Measurements from ENCODE around the gene CSMD2.

CSMD2 gene

DNA sequence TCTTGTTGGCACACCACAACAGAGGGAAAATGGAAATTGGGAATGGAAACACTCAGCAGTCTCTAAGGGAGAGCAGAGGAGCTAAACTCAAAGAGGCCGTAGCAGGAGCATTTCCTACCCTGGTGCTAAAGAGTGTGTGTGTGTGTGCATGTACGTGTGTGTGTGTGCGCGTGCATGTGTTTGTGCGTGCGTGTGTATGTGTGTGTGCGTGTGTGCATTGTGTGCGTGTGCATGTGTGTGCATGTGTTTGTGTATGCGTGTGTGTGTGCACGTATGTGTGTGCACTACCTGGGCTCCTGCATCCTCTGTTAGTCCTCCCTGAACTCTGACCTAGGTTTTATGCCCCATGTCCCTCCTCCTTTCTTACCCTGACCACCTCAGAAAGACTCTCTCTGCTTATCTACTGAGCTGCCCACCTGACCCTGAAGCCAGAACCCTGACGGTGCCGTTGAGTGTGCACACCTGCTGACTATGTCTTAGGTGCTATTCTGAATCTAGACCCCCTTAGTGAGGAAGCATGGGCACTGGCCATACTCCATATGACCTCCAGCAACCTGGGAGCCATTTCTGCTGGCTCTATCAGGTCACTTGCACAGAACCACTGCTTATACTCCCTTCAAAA, 458.3 kb downstream of the CSMD2 start:
- no peak for DNase-seq

DNA sequence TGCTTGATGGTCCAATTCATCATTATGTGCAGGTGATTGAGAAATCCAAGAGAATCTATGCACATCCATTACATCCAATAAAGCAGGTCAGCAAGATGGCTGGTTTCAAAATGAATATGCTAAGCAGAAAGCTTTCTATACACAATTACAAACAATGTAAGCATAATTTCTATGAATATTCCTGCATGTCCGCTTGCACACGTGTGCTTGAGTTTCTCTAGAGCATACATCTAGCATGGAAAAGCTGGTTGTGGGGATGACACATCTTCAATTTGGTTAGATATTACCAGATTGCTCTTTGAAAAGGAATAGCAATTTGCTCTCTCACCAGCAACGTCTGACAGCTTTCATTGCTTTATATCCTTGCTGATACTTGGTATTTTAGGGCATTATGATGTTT, 461.6 kb downstream of the CSMD2 start:
- DNase-seq = no peak

DNA sequence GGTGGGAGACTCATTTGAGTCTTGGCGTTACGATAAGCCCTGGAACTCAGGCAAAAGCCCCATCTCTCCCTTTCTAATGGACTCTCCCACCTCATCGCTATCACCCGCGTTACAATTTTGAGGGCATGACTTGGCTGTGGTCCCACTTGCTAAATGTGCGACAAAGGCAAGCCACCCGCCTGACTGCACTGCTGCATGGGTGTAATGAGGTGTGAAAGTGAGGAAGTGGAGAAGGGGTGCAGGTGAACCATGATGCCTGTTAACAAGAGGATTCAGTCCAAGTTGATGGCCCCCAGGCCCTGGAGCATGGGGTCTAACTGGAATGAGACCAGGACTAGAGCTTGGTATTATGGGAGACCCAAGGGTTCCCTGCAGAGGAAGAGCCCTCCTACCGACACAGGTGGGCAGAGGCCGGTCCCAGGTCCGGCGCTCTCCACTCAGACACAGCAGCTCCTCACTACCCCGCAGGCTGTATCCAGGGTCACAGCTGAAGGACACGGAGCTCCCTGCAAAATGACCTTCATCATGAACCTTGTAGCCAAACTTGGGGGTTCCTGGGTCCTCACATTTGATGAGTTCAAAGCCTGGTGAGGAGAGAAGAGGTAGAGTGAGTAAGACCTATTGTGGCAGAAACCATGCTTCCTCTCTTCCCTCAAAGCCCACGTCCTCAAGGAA, 466.5 kb downstream of the CSMD2 start:
- no peak for DNase-seq

DNA sequence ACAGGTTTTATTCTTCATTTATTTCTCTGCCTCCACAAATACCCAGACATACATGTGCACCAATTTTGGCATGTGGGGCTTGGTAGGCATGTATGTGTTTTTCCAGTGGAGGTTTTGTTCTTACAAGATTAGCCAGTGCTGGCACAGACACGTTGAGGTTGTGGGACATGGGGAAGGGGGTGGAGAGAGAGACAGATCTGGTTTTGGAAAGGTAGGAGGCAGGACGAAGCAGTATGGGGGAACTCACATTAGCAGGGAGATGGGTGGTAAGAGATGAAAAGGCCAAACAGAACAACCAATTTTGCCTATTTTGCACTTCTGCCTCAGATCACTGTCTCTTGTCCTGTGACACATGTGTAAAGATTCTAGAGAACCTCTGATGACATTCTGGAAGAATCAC, 467.2 kb downstream of the CSMD2 start:
- no peak for DNase-seq

DNA sequence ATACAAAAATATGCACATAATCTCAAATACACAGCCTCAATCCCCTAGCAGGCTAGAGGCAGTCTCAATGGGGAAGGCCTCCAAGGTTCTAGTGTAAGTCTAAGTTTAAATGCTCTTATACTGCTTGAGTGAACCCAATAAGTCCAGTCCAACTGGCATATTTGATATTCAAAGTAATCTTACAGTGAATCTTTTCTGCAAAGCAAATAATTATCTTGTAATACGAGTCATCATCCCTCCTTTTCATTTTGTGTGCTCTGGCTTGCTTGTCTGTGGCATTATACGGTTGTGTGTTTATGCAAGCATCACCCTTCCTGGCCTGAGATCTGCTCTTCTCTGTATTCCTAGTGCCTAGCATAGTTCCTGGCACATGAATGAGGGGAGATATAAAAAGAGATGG, 468.1 kb downstream of the CSMD2 start:
- DNase-seq = no peak

DNA sequence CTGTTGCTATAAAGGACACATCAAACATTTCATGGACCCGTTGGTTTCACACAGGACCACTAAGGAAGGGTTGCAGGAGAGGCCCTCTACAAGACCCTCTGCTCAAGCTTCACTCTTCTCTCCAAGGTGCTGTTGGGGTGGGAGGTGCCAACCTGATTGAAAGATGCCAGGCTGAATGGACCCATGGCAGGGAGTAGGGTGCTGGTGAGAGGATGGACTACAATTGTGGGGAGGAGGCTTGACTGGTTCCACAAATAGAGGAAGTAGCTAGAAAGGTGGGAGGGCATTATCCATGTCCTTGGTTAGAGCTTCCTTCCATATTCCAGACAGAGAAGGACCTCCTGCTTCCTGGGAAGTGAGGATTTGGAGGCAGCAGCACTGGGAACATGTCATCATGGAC, 468.7 kb downstream of the CSMD2 start:
- DNase-seq = no peak

DNA sequence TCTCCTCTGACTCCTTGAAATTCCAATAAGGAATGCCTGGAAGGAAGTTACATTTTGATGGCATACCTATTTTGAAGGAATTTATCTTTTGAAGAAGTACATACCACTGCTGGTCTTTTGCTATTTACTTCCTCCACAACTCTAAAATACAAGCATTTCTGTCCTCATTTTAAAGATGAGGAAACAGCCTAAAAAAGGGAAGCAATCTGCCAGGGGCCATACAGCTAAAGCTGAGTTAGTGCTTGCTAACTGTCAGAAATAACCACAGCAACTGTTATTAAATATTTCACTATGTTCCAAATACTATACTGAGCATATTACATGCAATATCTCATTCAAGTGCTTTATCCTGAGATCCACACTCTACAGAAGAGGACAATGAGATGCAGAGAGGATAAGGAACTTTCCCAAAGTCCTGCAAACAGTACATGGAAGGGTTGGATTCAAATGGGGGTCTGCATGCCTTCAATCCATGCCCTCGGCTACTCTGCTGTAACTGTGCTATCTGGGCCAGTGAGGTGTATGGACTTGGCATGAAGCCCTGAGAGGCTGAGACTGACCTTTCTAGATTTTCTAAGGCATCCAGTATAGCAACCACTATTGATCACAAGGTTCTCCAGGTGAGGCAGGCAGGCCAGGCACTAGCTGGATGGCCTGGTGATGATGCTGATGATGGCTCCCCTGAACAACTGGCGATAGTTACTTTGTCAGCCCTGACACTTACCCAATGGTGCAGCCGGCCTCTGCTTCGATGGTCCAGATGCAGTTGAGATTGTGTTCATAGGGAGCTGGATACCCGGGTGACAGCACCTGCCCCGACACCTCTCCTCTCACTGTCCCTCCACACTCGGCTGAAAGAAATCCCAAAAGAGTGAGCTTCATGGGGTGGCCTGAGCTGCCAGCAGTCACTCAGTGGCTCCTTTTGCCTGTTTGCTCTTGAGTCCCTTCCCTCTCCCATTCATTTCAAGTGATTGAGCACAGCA, 472.5 kb downstream of the CSMD2 start:
- DNase-seq = no peak

DNA sequence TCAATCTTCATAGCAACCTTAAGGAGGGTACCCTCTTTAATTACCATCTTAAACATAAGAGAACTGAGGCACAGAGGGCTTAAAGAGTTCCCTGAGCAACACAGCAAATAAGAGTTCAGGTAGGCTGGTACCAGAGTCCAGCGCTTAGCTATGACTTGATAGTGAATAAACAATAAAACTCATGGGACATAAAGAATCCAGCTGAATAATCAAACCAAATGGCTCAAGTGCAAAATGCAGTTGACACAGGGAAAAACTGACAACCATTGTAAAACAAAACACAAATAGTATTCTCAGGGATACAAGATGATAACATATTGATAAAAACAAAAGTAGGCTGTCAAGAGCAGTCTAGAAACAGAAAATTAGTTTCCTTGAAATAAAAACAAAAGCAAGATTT, 478.0 kb downstream of the CSMD2 start:
- no peak for DNase-seq

DNA sequence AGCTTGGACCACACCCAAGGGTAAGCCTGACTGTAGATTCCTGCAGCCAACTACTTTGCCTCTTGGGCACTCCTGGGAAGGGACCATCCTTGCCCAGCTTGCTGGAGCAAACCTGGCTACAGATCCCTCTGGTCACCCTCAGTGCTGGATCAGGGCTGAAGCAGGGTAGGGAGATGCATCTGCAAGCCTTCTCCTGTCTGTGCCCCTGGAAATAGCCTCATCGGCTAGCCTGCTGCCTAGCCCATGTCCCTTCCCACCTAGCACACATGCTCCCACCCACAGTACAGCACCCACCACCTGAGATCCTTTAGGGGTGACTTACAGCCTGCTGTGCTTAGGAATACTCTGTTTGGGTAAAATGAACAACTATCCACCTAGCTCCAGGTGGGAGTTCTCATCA, 478.5 kb downstream of the CSMD2 start:
- no peak for DNase-seq

DNA sequence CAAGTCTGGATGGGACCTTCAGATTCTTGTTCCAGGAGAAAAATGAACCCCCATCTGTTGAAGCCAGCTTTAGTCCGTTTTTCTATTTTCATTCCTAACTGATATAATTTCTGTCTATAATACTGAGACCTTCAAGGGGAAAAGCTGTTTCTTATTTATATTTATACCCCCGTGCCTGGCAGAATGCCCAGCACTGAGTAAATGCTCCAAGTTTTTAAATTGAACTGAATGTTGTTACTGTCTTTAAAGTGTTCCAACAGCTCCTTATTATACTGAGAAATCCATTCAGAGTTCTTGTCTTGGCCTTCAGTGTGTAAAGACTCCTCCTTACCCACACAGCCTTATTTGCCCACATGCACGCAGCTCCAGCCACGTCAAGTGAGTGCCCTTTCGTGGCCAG, 479.8 kb downstream of the CSMD2 start:
- DNase-seq = no peak

DNA sequence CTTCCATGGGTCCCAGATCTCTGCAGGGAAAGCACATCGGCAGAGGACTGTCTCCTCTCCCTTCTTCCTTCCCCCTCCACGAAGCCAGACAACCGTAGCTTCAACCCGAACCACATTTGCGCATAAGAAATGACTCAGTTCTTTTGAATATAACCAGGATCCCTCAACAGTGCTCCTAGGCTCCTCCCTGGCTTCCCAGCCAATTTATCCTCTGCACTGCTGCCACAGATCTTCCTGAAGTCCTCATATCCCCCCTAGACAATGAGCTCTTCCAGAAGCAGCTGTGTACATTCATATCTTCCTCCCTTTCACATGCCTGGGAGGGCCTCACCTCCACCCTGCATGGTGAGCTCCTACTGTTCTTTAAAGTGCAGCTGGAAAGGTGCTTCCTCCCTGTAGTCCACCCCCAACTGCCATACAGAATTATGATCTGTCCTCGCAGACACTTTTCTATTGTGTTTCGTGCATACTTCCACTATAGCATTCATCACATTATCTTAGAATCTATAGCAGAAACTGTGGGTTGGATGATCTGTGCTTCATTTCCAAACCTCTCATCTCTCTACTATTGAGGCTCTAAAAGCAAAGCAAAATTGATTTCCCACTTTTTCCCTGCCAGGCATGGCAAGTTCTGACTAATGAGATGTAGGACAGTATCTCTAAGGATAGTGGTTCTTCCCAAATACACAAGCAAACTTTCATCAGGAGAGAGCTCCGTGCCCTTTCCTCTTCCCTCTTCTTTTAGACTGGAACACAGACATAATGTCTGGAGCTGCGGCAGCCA, 480.4 kb downstream of the CSMD2 start:
- no peak for DNase-seq

DNA sequence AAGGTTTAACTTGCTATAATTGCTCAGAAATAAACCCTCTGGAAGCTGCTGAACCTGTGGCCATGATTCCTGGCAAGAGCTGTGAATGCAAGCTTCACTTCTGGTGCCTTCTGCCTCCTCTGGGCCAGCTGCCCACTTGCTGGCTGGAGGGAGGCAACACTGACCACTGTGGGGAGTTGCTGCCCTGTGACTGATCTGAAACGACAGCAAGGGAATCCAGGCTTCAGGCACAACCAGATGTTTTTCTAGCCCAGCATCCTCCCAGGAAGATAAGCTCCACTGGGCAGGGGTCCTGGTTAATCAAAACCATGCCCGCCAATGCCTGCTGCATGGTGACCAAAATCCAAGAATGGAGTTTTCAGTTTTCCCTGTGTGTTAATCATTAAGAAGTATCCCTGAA, 481.1 kb downstream of the CSMD2 start:
- DNase-seq = no peak

DNA sequence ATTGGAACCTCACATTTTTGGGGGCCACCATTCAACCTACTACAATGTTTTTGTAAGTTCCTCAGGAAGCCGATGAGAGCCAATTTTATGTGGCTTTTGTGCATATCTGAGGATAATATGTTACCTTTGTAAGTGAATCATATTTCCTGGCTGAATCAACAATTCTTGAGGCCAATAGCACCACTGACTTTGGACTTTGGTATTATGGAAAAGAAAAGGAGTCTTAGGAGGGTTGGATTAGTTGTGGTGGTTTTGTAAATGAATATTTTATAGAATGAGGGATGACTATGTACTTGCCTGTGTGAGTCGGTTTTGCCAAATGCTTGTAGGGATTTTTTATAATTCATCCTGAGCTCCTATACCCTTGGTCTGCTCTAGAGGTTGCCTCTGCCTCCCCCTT, 482.7 kb downstream of the CSMD2 start:
- no peak for DNase-seq

DNA sequence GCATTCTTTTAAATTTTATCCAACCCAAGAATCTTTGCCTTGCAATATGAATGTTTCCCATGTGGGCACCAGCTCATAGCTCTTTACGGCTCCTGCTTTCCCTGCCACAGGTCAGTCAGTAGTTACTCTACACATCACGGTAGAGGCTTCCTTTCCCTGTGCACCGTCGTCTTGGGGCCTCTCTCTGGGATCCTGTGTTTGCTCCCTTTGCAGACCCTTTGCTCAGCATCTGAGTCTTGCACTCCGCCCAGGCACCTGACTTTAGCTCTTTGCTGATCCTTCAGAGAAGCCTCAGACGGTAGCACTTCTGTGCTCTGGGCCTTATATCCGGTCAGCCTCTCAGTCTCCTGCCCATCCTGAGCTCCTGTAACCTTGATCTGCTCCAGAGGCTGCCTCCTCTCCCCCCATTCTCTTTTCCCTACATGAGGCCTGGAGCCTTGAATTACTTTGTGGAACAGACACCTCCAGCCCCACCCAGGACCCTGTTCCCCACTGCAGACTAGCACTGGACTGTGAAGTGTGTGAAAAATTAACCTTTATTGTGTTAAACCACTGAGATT, 484.7 kb downstream of the CSMD2 start:
- DNase-seq = no peak

DNA sequence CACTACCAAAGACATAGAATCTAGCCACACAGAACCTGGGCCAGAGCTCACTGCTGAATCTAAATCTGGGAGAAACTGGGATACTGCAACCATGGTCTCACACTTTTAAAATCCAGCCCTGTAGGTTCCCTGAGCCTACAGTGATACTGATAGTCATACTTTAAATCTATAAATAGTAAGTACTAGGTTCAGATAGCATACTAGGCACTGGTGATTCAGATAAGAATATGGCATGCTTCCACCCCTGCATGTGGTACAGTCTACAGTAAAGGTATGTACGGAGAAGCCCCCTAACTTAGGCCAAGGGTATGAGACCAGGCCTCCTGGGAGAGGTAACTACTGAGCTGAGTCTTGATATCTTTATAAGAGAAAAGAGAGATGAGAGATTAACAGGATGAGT, 494.5 kb downstream of the CSMD2 start:
- no peak for DNase-seq

DNA sequence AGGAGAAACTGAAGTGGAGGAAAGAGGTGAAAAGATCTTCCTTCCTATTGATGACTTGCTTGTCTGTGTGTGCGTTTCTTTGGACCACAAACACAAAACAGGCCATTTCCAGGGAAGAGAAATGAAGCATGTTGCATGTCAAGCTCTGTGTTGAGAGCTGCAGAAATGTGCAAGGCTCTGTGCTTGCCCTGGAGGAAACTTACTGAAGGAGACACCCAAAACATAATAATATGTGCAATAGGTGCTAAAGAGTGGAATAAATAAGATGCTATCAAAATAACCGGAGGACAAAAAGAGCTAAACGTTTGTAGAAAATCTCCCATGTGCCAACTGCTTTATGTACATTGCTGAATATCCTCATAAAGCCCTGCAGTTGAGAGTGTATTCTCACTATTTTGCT, 496.3 kb downstream of the CSMD2 start:
- DNase-seq = no peak

DNA sequence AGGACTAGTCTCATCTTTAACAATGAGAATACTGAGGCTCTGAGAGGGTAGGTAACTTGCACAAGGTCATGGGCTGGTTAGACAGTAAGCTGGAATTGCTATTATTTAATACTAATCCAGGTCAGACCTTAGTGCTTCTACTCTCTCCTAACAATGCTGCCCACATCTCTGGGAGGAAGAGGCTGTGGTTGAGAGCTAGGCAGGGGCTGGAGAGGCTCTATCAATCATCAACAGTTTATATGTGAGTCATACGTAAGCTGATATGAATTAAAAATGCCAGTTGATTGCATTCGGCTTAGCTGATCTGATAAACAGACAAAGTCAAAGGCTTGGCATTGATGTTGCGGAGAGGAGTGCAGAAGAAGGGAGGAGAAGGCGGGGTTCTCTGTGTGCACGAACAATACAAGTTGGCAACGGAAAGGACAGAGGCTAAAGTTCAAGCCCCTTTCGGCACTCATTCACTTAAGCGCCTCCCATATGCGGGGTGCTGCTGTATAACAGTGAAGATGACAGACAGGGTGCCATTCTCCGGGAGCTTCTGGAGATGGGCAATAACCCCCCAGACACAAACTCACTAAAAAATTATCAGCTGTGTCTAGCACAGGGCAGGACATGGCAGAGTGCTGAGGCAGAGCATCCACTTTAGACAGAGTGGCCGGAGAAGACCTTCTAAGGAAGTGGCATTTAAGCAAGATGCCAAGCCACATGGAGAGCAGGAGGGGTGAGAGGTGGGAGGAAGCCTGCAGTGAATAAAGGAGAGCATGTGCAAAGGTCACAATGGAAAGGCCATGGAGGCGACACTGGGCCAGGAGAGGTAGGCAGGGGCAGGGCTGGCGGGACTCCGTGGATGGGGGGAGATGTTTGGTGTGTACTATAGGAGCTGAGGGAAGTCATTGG, 497.4 kb downstream of the CSMD2 start:
- DNase-seq = no peak

DNA sequence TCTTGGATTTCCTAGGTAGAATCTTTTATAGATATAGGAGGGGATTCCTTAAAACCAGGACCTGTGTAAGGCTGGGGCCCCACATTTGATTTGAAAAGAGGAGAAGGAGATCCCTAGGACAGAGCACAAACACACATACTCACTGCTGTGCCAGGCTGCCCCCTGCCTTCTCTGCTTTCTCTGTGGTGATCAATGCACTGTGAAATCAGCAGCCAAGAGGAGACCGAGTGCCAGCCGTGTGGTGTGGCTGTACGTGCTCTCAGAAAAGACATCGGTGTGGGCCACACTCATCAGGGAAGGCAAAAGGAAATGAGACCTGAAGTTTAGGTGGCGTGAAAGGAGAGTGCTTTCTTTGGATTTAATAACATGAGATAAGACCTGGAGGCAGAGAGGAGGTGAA, 498.4 kb downstream of the CSMD2 start:
- no peak for DNase-seq

DNA sequence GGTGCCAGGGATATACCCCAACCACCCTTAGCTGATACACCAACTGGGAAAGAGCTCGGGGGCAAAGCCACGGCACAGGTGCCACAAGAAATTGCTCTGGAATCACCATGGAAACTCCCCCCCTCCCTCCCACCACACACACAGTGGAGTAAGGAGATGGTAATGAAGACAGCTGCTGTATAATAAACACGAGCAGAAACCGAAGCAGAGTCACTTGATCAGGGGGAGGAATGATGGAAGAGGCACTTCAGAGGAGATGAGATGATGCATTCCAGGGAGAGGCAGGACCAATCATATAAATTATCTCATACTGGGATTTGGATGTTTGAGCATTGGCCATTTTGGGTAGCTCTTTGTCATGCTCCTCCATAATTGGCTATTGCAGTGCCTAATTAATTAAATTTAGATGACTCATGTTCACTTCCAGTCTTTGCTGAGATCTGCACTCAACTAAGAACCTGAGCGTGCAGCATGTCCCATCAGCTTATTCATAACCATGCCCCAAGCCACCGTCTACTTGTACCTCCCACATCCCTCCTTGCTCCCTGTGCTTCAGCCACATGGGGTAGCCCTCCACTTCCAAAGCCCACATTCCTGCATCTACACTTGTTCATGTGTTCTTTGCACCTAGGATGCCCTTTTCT, 503.1 kb downstream of the CSMD2 start:
- no peak for DNase-seq

DNA sequence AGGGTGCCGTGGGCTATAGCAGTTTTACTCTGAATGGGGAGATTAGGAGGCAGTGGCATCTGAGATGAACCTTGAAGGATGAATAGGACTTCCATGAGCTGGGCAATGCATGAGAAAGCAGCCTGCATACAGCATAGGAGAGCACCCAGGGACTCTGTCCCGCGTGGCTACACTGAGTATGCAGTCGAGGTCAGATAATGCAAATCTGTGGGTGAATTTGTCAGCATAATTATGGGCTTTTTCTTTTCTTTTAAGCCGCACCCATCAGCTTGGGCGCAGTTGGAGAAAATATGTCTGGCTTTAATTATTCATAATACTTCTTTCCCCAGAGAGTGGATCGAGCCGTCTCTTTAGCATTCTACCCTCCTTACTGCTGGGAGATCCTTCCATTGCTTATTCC, 504.1 kb downstream of the CSMD2 start:
- DNase-seq = no peak

DNA sequence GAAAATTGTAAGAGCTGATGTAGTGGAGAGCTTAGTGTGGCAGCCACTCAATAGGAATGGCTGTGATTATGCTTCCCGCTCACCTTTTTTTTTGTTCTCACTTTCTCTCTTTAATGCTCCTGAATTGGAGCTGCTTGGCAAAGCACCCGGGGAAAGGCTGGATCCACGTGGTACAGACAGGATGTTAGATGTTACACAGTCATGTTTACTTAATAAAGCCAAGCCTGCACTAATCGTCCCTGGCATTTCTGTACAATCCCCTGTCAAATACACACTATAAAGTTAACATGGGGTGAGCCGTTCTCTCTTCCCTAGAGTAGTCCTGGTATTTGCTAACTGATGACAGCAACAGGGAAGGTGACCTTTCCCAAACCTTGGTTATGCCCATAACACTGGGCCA, 504.8 kb downstream of the CSMD2 start:
- no peak for DNase-seq

Data from bone marrow (tissue), 2 donors.